GM19455 (cell line): ENCODE measurements around the gene EARS2.
"Not testable (repeated sequence)": the region's sequence is repeated elsewhere in the genome, so short reads cannot be mapped to it uniquely, and the experiment has no call there.

Source experiments
- ATAC-seq: cut with Tn5 transposase; IDR thresholded peaks from one replicate; pipeline ENCODE4 v1.9.1; 2021; ENCODE audit not compliant: unreplicated experiment

EARS2 gene

DNA sequence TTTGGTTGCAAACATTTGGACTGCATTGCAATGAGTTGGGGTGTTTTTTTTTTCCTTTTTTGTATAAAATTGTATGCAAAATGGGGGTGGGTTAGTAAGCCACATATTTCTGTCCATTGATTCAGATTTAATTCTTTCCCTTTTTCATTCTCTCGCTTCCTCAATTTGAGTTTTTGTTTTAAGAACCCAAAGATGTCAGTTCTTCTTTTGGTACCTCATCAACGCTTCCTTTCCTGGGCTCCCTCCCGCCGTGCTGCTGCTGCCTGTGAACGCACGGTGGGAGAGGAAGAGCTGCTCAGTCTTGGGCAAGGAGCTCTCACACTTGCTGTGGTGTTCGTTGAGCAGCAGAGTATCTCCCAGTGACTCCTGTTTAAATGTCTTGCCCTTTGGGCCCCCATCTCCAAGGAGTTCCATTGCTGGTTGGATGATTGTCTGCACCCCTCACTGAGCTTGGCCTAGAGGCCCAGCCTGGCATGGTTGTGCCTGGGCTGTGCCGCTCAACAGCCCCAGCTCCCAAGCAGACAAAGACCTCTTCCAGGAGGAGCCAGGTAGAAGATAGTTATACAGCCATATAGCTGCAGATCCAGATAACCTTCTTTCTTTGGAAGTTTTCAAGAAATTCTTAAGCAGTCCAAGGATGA, 14.0 kb upstream of the EARS2 start:
- ATAC-seq, result no peak

DNA sequence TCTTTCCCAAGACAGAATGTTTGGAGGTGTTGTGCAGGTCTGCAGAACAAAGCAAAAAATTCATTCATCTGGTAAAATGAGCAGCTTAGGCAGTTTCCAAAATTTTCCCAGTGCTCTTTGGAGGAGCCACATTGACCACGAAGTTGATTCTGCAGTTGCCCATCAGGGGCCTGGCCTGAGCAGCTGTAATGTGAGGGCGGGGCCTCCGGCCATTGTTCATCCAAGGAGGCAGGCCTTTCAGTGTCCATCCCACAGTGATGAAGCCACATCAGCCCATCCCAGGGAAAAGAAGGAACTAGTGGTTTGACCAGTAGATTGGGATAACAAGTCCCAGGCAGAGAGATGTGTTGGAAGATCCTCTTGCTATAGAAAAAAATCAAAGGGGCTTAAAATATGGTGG, 10.5 kb upstream of the EARS2 start:
- no peak for ATAC-seq

DNA sequence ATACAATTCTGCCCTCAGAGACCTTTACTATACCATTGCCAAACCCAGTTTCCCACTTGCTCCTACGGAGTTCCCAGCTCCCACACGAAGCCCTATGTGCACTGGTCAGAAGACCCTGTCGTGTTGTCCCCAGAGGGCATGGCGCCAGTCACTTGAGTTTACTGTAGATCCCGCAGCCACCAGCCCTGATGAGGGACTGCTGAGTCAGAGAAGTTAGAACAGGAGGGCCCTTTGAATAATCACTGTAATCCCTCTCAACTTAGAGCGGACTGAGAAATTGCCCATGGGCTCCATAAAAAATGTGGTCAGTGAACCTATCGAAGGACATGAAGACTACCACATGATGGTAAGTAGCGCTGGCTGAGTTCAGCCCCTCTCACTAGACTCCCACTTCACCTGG, 9.6 kb upstream of the EARS2 start:
- no peak for ATAC-seq

DNA sequence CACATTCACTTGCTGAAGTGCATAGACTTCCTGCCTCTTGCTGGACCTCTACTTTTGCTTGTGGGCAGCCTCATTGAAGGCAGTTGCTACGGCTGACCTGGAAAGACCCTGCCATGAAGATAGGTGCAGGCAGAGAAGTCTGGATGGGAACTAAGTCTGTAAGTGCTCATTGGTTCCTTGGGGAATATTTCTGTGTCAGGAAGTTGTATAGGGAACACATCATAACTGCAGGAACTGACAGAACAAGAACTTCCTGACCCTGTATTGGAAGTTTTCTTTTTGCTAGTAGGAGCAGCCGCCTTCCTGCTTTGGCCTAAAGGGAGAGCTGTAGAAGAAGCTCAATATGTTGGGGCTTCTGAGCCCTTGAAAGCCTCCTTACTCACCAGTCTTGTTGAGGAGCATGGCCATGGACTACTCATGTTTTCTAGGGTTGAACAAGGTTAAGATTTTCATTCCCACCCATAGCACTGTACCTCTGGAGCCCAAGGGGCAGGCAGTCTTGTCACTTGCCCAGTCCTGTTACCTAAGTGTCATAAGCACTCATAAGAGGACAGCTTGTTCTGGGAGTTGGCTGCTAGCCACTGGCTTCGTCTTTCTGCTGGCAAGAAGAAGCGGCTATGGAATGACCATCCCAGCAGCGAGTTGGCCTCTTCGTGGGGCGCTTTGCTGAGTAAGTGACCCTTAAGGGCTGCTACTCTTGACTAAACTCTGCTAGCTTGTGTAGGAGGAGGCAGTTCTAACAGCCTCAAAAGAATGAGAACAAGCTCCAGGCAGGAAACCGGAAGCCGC, 7.6 kb upstream of the EARS2 start:
- ATAC-seq, result no peak

DNA sequence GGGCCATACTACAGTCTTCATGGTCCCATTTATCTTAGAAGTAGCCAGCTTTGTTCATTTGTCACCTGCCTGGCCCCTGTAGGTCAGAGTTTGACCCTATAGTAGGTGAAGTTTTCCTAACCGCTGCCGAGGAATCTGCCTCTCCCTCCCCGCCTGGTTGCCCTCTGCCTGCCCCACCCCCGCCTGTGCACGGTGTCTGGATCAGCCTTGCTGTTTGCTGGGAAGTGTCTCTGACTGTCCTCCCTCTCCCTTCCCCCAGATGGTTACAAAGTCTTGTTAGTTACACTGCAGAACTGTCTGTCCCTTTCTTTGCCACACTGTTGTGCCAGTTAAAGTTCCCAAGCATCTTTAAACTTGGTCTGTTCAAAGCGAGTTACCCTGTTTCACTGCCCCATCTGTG, 6.0 kb upstream of the EARS2 start:
- ATAC-seq, result no peak

DNA sequence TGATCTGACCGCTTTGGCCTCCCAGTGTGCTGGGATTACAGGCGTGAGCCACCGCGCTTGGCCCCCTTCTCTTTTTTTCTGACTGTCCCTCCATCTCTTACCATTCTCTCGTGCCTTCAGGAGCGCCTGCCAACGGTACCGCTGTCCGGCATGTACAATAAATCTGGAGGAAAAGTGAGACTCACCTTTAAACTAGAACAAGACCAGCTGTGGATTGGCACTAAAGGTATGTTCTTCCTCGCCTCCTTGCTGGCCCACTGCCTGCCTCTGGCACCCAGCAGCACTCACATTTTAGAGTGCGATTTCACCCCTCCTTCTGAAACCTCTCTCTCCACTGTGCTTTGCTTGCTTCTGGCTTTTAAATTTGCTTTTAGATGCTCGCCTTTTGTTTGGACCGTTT, 5.4 kb upstream of the EARS2 start:
- no peak for ATAC-seq

DNA sequence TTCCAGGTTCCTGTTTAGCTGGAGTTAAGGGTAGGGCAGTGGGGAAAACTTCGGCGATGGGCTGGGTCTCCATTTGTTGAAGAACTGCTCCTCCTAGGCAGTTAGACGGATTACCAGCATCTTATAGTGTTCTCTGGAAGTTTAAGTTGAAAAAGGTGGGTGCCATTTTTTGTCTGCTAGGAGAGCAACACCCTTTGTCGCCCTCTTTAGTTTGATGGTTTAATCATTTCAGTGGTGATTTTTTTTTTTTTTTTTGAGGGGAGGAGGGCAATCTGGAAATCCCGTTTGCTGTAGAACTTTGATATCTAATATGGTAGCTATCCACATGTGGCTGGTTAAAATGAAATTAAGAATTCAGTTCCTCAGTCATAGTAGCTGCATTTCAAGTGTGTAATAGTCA, 4.4 kb upstream of the EARS2 start:
- no peak for ATAC-seq

DNA sequence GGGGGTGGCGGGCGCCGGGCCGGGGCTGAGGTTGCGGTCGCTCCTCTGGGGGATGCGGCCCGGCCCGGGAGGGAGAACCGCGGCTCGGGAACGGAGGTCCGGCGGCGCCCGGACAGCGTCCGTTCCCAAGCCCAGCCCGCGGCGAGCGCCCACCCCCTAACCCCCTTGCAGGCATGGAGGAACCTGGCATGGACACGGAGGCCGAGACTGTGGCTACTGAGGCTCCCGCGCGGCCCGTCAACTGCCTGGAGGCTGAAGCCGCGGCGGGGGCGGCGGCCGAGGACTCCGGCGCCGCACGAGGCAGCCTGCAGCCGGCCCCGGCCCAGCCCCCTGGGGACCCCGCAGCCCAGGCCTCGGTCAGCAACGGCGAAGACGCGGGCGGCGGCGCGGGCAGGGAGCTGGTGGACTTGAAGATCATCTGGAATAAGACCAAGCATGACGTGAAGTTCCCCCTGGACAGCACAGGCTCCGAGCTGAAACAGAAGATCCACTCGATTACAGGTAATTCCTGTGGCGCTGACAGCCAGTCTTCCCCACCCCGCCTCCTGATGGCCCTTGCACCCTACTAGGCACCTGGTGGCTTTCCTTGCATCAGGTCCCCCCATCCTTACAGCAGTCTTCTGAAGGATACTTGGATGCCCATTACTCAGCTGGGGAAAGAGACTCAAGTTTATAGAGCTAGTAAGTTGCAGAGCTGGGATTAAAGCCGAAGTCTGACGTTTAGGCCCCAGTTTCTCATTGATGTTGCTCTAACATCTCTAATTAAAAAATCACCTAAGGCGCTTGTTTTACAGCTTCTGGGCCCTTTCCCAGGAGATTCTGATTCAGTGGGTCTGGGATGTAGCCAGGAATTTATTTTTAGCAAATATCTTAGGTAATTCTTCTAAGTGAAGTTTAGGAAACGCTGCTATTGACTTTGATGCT, 891 bp upstream of the EARS2 start:
- ATAC-seq, result no peak

DNA sequence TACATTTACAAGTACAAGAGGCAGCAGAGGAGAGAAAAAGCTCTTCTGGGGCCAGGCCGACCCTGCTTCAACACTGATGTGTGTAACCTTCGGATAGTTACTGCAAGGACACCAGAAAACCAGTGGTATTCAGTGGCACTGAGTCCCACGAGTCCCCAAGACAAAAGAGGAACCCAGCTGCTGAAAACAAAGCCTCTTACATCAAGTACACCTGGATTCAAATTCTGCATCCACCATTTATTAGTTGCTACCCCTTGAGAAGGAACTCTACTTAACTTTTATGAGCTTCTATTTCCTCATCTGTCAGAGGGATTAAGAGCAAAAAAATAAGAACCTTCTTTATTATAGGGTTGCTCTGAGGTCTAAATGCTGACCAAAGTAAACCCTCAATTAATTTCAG, 2.6 kb downstream of the EARS2 start:
- no peak for ATAC-seq

DNA sequence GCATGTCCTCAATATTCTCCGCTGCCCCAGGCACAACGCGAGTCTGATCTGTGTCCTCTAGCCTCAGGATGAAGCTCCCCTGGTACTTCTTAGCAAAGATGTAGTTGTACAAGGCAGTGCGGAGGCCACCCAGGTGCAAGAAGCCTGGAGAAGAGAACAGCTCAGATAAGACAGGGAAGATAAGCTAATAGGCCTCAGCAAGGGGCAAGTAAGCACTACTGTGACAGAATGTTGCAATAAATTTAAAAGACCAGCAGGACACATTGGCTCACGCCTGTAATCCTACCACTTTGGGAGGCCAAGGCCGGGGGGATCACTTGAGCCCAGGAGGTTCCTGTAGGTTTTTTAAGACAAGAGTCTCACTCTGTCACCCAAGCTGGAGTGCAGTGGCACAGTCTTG, 5.0 kb downstream of the EARS2 start:
- ATAC-seq, result no peak

DNA sequence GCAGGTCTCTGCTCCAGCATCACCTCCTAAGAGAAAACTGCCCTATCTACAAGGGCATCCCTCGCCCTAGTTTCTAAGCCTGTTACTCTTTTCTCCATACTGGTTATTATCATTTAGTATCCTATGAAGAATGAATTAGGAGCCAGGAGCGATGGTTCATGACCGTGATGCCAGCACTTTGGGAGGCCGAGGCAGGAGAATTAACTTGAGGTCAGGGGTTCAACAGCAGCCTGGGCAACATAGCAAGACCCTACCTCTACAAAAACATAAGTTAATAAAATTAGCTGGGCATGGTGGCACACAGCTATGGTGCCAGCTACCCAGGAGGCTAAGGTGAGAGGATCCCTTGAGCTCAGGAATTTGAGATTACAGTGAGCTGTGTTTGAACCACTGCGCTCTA, 7.2 kb downstream of the EARS2 start:
- ATAC-seq, result no peak

DNA sequence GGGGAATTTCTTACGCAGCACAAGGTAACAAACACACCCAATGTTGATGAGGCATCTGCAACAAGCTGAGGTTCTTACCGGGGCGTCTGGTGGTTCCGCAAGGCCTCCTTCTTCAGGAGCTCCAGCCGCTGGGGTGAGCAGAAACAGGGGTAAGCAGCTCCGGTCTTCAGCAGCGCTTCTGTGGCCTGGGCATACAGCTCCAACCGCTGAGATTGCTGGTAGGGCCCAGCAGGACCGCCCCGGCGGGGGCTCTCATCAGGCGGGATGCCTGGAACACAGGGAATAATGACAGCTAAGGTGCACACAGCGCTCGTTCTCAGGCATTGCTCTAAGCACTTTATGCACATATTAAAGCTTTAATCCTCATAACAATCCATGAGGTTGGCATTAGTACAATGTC, 12.7 kb downstream of the EARS2 start:
- ATAC-seq, result no peak

DNA sequence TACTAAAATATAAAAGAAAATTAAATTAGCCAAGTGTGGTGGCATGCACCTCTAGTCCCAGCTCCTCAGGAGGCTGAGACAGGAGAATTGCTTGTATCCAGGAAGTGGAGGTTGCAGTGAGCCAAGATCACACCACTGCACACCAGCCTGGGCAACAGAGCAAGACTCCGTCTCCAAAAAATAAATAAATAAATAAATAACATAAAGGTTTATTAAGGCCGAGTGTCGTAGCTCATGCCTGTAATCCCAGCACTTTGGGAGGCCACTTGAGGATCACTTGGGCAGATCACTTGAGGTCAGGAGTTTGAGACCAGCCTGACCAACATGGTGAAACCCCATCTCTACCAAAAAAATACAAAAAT, 16.4 kb downstream of the EARS2 start:
- not testable (repeated sequence) for ATAC-seq

DNA sequence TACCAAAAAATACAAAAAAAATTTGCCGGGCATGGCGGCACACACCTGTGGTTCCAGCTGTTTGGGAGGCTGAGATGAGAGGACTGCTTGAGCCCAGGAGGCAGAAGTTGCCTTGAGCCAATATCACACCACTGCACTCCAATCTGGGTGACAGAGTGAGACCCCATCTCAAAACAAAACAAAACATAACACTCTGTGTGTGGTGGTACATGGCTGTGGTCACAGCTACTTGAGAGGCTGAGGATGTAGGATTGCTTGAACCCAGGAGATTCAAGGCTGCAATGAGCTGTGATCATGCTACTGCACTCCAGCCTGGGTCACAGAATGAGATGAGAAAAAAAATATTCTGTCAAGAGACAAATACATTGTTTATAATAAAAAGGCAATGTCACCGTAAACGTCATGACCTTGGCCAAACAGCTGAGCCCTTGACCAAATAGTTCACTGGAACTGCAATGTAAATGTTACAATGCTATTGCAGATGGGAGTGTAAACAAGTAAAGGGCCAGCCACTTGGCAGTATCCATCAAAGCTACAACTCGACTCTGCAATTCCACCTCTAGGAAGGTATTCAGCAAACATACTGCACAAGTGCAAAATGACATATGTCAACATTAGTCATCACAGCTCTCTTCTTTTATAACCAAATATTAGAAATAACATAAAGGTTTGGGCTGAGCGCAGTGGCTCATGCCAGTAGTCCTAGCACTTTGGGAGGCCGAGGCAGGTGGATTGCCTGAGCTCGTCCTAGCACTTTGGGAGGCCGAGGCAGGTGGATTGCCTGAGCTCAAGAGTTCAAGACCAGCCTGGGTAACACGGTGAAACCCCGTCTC, 16.9 kb downstream of the EARS2 start:
- ATAC-seq, result no peak

DNA sequence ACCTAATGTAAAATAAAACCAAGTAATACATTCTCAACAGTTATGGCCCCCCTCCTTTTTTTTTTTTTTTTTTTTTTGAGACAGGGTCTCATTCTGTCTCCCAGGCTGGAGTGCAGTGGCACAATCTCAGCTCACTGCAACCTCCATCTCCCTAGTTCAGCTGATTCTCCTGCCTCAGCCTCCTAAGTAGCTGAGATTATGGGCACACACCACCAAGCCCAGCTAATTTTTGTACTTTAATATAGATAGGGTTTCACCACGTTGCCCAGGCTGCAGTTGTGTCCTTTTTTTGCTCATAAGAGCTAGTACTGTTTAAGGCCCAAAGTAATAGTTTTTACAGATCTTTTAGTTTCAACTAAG, 18.3 kb downstream of the EARS2 start:
- no peak for ATAC-seq

DNA sequence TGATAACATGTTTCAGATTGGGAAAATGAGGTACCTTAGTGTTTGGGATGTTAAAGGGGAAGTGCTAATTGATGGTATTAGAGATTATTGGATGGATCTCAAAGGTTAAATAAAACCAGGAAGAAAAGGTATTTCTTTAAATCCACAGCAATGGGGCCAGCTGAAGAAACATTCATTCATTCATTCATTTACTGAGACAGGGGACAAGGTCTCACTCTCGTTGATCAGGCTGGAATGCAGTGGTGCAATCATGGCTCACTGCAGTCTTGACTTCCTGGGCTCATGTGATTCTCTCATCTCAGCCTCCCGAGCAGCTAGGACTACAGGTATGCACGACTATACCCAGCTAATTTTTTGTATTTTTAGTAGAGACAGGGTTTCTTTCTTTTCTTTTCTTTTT, 19.8 kb downstream of the EARS2 start:
- ATAC-seq, result no peak

DNA sequence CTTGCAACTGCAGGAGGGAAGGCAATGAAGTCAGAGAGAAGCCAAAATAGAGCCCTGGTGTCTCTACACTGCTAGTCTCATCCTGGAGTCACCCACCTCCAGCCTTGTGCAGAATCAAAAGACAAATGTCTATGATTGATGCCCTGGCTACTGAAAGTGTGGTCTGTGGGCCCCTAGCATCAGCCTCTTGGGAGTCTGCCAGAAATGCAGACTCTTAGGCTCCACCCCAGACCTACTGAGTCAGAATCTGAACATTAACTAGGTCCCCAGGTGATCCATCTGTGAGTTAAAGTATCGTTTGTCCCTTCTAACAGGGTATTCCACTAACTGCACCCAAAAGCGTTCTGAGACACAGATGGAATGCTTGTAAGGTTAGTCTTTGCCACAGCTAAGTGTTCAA, 21.2 kb downstream of the EARS2 start:
- no peak for ATAC-seq

DNA sequence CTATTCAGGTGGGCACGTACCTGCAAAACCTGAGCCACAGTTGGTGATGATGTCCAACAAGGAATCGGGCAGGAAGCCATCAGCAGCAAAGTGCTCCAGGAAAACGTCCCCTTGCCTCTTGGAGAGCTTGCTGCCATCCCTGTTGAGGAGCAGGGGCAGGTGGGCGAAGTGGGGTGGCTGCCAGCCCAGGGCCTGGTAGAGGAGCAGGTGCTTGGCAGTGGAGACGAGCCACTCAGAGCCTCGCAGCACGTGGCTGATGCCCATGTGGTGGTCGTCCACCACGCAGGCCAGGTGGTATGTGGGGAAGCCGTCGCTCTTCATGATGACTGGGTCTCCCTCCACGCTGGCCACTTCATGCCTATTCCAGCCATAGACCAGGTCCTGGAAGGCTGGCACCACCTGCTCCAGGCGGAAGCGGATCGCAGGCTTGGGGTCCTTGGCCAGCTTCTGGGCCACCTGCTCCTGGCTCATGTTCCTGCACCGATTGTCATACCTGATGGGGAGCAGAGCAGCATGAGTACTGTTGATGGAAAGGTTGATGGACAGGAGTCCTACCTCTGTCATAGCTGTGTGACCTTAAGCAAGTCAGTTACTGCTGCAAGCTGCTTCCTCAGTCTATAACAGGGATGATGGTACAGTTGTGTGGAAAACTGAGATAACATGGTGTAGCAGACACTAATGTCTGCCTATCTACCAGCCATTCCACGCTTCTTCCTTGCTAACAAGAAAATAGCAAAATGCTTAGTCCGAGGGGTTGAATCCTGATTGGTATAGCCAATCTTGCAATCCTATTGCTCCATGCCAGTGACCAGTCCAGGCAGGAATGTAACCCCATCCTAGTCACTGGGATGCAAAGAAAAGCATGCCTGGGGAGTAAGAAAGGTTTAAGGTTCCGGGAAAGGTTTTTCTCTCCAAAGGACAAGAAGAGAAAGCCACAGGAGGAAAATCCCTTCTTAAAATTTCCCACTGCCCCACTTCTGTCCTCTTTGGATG, 22.0 kb downstream of the EARS2 start:
- no peak for ATAC-seq

DNA sequence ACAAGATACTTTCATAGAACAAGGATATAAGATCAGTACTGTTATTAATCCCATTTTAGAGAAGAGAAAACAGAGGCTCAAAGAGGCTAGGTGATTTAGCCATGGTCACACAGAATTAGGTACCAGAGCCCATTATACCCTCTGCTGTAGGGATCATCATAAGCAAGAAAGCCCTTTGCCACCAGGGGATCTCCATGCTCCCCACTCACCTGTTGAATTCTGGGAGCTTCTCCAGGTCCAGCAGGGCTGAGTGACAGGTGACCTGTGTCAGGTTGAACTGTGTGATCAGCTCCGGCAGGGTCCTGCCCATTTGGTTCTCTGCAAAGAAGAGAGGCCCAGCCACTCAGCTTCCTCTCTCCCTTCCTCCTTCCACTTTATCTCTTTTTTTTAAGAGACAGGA, 24.7 kb downstream of the EARS2 start:
- ATAC-seq, result no peak

DNA sequence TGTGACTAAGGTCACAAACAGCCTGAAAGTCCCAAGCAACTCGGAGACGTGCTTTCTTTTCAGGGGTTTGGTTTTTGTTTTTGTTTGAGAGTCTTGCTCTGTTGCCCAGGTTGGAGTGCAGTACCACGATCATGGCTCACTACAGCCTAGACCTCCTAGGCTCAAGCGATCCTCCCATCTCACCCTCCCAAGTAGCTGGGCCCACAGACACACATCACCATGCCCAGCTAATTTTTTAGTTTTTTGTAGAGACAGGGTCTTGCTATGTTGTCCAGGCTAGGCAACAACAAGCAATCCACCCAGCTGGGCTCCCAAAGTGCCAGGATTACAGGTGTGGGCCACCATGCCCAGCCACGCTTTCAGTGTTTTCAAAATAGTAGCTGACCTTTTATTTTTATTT, 27.1 kb downstream of the EARS2 start:
- no peak for ATAC-seq
